Peyer's patch (tissue), 4 donors: ENCODE measurements around the gene GNAO1.

Experiments used
- POLR2A ChIP-seq, 2 donors: fragments of 450-650 bp; IDR thresholded peaks; one replicate each; pipeline ENCODE4 v1.5.1; 2017; ENCODE audit warnings: antibody characterized with exemption in 2 of 2, mild to moderate bottlenecking in 2 of 2, moderate library complexity in 2 of 2
- TF ChIP-seq, protein P1 (sequence below), 6 experiments: fragments of 450-650 bp in 4 of 6; fragments of 200-600 bp in 2 of 6; sonication (generic) in 1 of 6; IDR thresholded peaks; one replicate each; pipeline ENCODE4 v1.5.1; 2017 to 2019; ENCODE audit warnings: antibody characterized with exemption in 6 of 6, mild to moderate bottlenecking in 3 of 6, moderate library complexity in 1 of 6

DNA sequence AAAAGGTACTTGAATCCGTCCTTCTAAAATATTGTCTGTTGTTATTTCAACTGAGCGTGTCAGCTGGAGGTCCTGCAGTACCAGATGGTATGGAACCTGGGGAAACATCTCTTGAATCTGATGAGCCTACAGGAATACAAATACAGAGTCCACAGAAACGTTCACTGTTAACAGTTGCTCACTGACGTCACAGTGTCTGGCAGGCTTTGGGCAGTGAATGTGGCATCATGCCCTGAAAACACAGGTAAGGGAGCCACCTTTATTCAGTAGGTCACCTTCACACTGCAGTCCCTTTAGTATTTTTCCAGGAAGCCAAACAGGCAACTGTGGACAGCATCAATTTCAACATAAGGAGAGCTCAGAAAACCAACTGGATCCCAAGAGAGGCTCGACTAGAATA is 177.9 kb downstream of the GNAO1 start:
- TF ChIP-seq, protein P1, sequence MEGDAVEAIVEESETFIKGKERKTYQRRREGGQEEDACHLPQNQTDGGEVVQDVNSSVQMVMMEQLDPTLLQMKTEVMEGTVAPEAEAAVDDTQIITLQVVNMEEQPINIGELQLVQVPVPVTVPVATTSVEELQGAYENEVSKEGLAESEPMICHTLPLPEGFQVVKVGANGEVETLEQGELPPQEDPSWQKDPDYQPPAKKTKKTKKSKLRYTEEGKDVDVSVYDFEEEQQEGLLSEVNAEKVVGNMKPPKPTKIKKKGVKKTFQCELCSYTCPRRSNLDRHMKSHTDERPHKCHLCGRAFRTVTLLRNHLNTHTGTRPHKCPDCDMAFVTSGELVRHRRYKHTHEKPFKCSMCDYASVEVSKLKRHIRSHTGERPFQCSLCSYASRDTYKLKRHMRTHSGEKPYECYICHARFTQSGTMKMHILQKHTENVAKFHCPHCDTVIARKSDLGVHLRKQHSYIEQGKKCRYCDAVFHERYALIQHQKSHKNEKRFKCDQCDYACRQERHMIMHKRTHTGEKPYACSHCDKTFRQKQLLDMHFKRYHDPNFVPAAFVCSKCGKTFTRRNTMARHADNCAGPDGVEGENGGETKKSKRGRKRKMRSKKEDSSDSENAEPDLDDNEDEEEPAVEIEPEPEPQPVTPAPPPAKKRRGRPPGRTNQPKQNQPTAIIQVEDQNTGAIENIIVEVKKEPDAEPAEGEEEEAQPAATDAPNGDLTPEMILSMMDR (IDR thresholded peaks at IDR 0.05), result no peak
- TF ChIP-seq POLR2A (IDR thresholded peaks at IDR 0.05), result no peak
